ENCODE results near the gene GALNT6. TPM values are rescaled to one million over a fixed set of nuclear protein-coding genes. Genes with fewer than 3 reads are reported as not detected.

The GALNT6 gene
- total RNA-seq, 1 experiment from 2014 or later: 101 TPM

- H3K27me3 ChIP-seq (ENCODE audit: low read length): no peaks in the 10 kb centered on the region
- intact Hi-C loops (cut with micrococcal nuclease): loop anchor here (5.0 kb wide), 4 partner anchors 246 to 516 kb away; partner anchors contain the start of genes CSRNP2 and LETMD1
These were observed 48.0 kb downstream of the GALNT6 start for GRCh38 chr12:51343201-51343600.

GRCh38 chr12:51342416-51342815 is 48.8 kb downstream of the GALNT6 start:
- H3K27ac ChIP-seq (ENCODE audit: low read length): no peak overlapping the region
- H3K9me2 ChIP-seq (replicated peaks; ENCODE audit: low read length): no peaks in the 10 kb centered on the region
- DNase-seq (no peak), ATAC-seq (no peak)
- H3K79me2 ChIP-seq (ENCODE audit: low read length): no peaks in the 10 kb centered on the region
- BruUV-seq (replicated peaks): no TSS peak
- no peak overlapping the region for H3K9ac ChIP-seq (ENCODE audit: low read length)
- H3K27me3 ChIP-seq (ENCODE audit: low read length): no peaks in the 10 kb centered on the region
- no peaks in the 10 kb centered on the region for H3K36me3 ChIP-seq (ENCODE audit: low read depth, low read length)
- H3K9me3 ChIP-seq (ENCODE audit: low read length): no peaks in the 10 kb centered on the region
- H3K4me1 ChIP-seq (ENCODE audit: insufficient read depth, low read length): peaks cover 11% of the 10 kb centered on the region
- no peaks in the 10 kb centered on the region for H3F3A ChIP-seq (ENCODE audit: low read length, unreplicated experiment)
- TF ChIP-seq EZH2 (IDR thresholded peaks at IDR 0.05; ENCODE audit: low read length, unreplicated experiment): no peak
- no peak for TF ChIP-seq EZH2phosphoT487 (IDR thresholded peaks at IDR 0.05; ENCODE audit: borderline replicate concordance, low read length)
- TF ChIP-seq CTCF (conservative IDR thresholded peaks at IDR 0.05; ENCODE audit: low read depth, low read length): no peak
- H3K4me2 ChIP-seq (ENCODE audit: low read length): no peak overlapping the region
- no peak overlapping the region for H3K4me3 ChIP-seq (ENCODE audit: low read length)
- no peak overlapping the region for H2AFZ ChIP-seq (ENCODE audit: low read length)
- ChIA-PET CTCF (interaction anchor here (3.0 kb wide), 1 partner anchor 72 kb away, joined by 54 read pairs; the partner anchor contains the start of gene SMAGP), POLR2A (ENCODE audit: unreplicated experiment) (no interaction called here)
- intact Hi-C loops (cut with micrococcal nuclease): loop anchor here (5.0 kb wide), 4 partner anchors 245 to 515 kb away; partner anchors contain the start of genes CSRNP2 and LETMD1
- no peaks in the 10 kb centered on the region for H4K20me1 ChIP-seq (ENCODE audit: low read length)

More at GRCh38 chr12:51343201-51343600, 48.0 kb downstream of the GALNT6 start:
- H3K9me3 ChIP-seq (ENCODE audit: low read length): no peaks in the 10 kb centered on the region
- POLR2A ChIA-PET (ENCODE audit: unreplicated experiment): no interaction called here
- H4K20me1 ChIP-seq (ENCODE audit: low read length): no peaks in the 10 kb centered on the region
- no TSS peak for BruUV-seq (replicated peaks)
- H3F3A ChIP-seq (ENCODE audit: low read length, unreplicated experiment): no peaks in the 10 kb centered on the region
- no peak overlapping the region for H3K4me3 ChIP-seq (ENCODE audit: low read length)
- no peak overlapping the region for H3K9ac ChIP-seq (ENCODE audit: low read length)
- no peak overlapping the region for H2AFZ ChIP-seq (ENCODE audit: low read length)
- no peak overlapping the region for H3K27ac ChIP-seq (ENCODE audit: low read length)
- CTCF ChIA-PET: interaction anchor here (3.0 kb wide), 1 partner anchor 73 kb away, joined by 54 read pairs; the partner anchor contains the start of gene SMAGP
- DNase-seq (no peak), ATAC-seq (no peak)
- H3K36me3 ChIP-seq (ENCODE audit: low read depth, low read length): no peaks in the 10 kb centered on the region
- H3K9me2 ChIP-seq (replicated peaks; ENCODE audit: low read length): no peaks in the 10 kb centered on the region
- H3K4me1 ChIP-seq (ENCODE audit: insufficient read depth, low read length): peaks cover 11% of the 10 kb centered on the region
- TF ChIP-seq CTCF (conservative IDR thresholded peaks at IDR 0.05; ENCODE audit: low read depth, low read length) (no peak), EZH2 (IDR thresholded peaks at IDR 0.05; ENCODE audit: low read length, unreplicated experiment) (no peak), EZH2phosphoT487 (IDR thresholded peaks at IDR 0.05; ENCODE audit: borderline replicate concordance, low read length) (no peak)
- H3K4me2 ChIP-seq (ENCODE audit: low read length): no peak overlapping the region
- H3K79me2 ChIP-seq (ENCODE audit: low read length): no peaks in the 10 kb centered on the region

All from PC-3 (cell line).